Measurements from ENCODE around the gene ZEB2. TPM values are rescaled to one million over a fixed set of nuclear protein-coding genes. Genes with fewer than 3 reads are reported as not detected.

The ZEB2 gene
- total RNA-seq, 2 experiments from 2014 or later = 13.5 to 14.9 TPM

DNA sequence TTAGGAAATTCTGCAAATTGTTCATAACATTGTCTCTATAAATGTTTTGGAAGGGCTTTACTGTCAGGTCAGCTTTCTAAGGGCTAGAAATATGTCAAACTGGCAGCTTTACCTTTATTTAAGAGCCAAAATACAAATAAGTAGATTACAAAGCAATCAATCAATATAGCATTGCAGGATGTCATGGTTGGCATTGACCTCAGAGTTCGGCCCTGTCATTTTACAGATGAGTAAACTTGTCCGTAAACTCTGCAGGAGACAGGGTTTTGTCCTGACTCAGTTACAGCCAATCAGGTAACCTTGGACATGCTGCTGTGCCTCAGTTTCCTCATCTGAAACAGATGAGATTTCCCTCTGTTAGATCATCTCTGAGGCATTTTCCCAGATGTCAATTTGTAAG lies 25.9 kb upstream of the ZEB2 start:
- no peak for ATAC-seq
- no peak overlapping the region for H3K27ac Mint-ChIP-seq
- TF ChIP-seq, protein P1, sequence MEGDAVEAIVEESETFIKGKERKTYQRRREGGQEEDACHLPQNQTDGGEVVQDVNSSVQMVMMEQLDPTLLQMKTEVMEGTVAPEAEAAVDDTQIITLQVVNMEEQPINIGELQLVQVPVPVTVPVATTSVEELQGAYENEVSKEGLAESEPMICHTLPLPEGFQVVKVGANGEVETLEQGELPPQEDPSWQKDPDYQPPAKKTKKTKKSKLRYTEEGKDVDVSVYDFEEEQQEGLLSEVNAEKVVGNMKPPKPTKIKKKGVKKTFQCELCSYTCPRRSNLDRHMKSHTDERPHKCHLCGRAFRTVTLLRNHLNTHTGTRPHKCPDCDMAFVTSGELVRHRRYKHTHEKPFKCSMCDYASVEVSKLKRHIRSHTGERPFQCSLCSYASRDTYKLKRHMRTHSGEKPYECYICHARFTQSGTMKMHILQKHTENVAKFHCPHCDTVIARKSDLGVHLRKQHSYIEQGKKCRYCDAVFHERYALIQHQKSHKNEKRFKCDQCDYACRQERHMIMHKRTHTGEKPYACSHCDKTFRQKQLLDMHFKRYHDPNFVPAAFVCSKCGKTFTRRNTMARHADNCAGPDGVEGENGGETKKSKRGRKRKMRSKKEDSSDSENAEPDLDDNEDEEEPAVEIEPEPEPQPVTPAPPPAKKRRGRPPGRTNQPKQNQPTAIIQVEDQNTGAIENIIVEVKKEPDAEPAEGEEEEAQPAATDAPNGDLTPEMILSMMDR (IDR thresholded peaks at IDR 0.05) = no peak
- ChIA-PET CTCF (no interaction called here), POLR2A (no interaction called here)
- no peak for DNase-seq
- no peak overlapping the region for H3K4me3 Mint-ChIP-seq
- intact Hi-C loops (cut with micrococcal nuclease) = no loop called here
- peaks cover 1% of the 10 kb centered on the region for H3K27me3 Mint-ChIP-seq
- no peaks in the 10 kb centered on the region for H3K36me3 Mint-ChIP-seq (ENCODE audit: low read depth)
- H3K4me1 Mint-ChIP-seq (ENCODE audit: low read depth) = peaks cover 11% of the 10 kb centered on the region
- H3K9me3 Mint-ChIP-seq = no peaks in the 10 kb centered on the region

DNA sequence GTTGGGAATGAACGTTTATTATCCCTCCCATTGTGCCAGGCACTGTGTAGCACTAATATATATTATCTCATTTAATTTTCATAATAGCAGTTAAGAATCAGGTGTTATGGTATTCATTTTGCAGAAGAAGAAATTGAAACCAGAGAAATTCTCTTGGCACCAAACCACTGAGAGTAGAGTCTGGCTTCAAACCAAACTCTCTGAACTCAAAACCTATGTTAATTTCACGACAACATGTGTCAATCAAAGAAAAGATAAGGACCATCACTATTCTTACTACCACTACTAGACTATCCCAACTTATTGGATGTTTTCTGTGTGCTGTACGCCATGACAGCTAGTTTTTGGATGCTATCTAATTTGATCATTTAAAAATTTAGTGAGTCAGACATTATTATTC lies 24.1 kb upstream of the ZEB2 start:
- no peak for ATAC-seq
- Mint-ChIP-seq H3K4me1 (ENCODE audit: low read depth) (peaks cover 10% of the 10 kb centered on the region), H3K4me3 (no peak overlapping the region), H3K9me3 (no peaks in the 10 kb centered on the region), H3K27ac (no peak overlapping the region), H3K36me3 (ENCODE audit: low read depth) (no peaks in the 10 kb centered on the region), H3K27me3 (peaks cover 1% of the 10 kb centered on the region)
- ChIA-PET POLR2A (interaction anchor here (0.8 kb wide), 1 partner anchor 26 kb away, joined by 3 read pairs; no protein-coding TSS in a partner anchor), CTCF (no interaction called here)
- intact Hi-C loops (cut with micrococcal nuclease) = no loop called here
- TF ChIP-seq, protein P1 (IDR thresholded peaks at IDR 0.05) = no peak
- no peak for DNase-seq

DNA sequence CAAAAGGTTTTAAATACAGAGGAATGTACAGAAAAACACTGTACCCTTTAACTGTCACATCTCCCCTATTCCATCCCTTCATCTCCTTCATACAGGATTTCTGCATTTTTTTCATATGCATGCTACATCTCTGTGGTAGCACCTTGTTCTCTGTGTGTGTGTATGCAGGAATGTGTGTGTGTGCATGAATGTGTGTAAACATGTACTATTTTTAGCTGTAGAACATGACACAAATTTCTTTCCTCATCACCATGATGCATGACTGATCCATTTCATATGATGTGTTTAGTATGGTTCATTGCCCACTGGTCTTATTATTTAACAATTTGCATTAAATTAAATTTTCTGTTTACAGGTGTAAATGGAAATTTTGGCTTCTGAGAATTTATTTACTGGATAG lies 21.5 kb upstream of the ZEB2 start:
- no peaks in the 10 kb centered on the region for H3K9me3 Mint-ChIP-seq
- TF ChIP-seq, protein P1 (IDR thresholded peaks at IDR 0.05) = no peak
- peaks cover 1% of the 10 kb centered on the region for H3K27me3 Mint-ChIP-seq
- ATAC-seq = no peak
- no peaks in the 10 kb centered on the region for H3K4me1 Mint-ChIP-seq (ENCODE audit: low read depth)
- H3K4me3 Mint-ChIP-seq = no peak overlapping the region
- no peak for DNase-seq
- H3K27ac Mint-ChIP-seq = no peak overlapping the region
- ChIA-PET CTCF (no interaction called here), POLR2A (no interaction called here)
- H3K36me3 Mint-ChIP-seq (ENCODE audit: low read depth) = no peaks in the 10 kb centered on the region
- intact Hi-C loops (cut with micrococcal nuclease) = no loop called here

DNA sequence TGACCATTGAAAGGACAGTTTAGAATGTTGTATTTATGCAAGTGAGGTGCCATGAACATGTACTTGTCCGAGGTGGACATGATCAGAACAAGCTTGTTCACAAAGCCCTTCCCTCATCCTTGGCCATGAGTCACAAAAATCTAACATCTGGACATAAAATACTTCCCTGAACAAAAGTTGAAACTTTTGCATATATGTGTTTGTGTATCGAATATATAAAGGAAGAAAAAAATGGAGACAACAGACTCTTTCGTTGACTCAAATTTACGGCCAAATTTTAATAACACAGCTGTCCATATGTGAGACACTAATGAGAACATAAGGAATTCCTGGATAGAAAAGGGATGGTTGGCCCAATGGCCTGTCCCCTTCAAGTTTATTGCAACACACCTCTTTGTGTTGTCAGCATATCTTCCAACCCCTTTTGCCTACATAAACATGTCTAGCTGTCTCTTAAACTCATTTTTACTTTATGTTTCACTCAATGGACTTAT lies 19.4 kb upstream of the ZEB2 start:
- Mint-ChIP-seq H3K9me3 (no peaks in the 10 kb centered on the region), H3K36me3 (ENCODE audit: low read depth) (no peaks in the 10 kb centered on the region), H3K27ac (no peak overlapping the region), H3K27me3 (peaks cover 3% of the 10 kb centered on the region), H3K4me1 (ENCODE audit: low read depth) (no peaks in the 10 kb centered on the region), H3K4me3 (no peak overlapping the region)
- intact Hi-C loops (cut with micrococcal nuclease) = no loop called here
- CTCF ChIA-PET = no interaction called here
- ATAC-seq (no peak), DNase-seq (no peak)
- TF ChIP-seq, protein P1 (IDR thresholded peaks at IDR 0.05) = no peak
- POLR2A ChIA-PET = no interaction called here

DNA sequence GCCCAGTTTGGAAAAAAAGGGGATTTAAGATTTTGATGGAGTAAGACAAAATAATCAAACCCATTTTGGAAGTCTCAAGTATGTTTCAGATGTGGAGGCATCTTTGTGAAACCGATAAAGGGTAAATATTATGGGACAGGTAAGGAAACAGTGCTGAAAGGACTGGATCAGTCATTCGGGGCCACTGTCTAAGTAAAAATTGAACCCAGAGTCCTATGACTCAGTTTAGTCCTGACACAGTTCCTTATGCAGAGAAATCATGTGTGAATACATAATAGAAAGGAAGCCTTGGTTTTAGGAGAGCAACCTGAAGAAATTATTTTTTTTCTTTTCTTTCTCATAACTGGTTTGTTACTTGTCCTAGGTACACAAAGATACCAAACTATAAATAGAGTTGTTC lies 15.4 kb upstream of the ZEB2 start:
- H3K27ac Mint-ChIP-seq = no peak overlapping the region
- H3K4me1 Mint-ChIP-seq (ENCODE audit: low read depth) = no peaks in the 10 kb centered on the region
- DNase-seq (no peak), ATAC-seq (no peak)
- no peaks in the 10 kb centered on the region for H3K36me3 Mint-ChIP-seq (ENCODE audit: low read depth)
- intact Hi-C loops (cut with micrococcal nuclease) = no loop called here
- H3K27me3 Mint-ChIP-seq = peaks cover 10% of the 10 kb centered on the region
- TF ChIP-seq, protein P1 (IDR thresholded peaks at IDR 0.05) = no peak
- H3K9me3 Mint-ChIP-seq = no peaks in the 10 kb centered on the region
- POLR2A ChIA-PET = no interaction called here
- H3K4me3 Mint-ChIP-seq = no peak overlapping the region
- CTCF ChIA-PET = no interaction called here

Data from activated CD8-positive, alpha-beta T cell treated with anti-CD3 and anti-CD28 coated beads for 36 hours (primary cell).